Measurements from ENCODE around the gene ATL1.

Gene ATL1

DNA sequence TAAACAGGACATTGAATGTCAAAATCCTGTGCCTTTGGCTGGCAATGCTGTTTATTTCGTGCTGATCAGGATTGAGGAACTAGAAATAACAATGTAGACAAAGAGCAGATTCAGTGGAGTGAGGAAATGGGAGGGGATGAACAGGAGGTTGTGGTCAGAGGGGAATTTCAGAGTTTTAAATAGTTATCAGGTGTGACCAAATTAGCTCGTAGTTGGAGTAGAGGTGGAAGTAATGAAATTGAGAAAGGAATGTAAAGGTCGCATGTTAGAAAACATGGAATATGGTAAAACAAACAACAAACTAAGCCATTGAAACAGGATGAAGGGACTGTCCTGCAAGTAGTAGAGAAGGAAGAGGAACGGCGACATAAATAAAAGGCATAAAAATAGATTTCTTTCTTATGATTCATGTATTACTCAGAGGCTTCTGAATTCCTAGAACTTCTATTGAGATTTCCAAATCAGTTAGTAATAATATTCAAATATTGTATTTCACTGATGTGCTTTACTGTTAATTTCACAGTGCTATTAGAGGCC is 117.7 kb downstream of the ATL1 start:
- Histone ChIP-seq H3K79me2 (ENCODE audit: insufficient read depth, low read length) (no peaks in the 10 kb centered on the region), H3K9ac (ENCODE audit: low read depth, low read length) (no peak overlapping the region), H3K27me3 (ENCODE audit: insufficient read depth, low read length, poor library complexity) (no peaks in the 10 kb centered on the region), H3K4me2 (ENCODE audit: insufficient read depth, low read length) (no peak overlapping the region), H2AFZ (ENCODE audit: low read depth, low read length) (no peak overlapping the region), H3K4me3 (ENCODE audit: low read depth in 1 of 2, low read length in 2 of 2) (no peak overlapping the region), H3K9me3 (ENCODE audit: insufficient read depth, low read length, severe bottlenecking) (no peaks in the 10 kb centered on the region), H3K4me1 (ENCODE audit: insufficient read depth, low read length) (no peaks in the 10 kb centered on the region), H3K27ac (ENCODE audit: low read length) (no peak overlapping the region), H4K20me1 (ENCODE audit: insufficient read depth, low read length) (no peaks in the 10 kb centered on the region), H3K36me3 (ENCODE audit: insufficient read depth, low read length) (no peaks in the 10 kb centered on the region)
- DNase-seq (no peak), ATAC-seq (ENCODE audit: insufficient read depth, low read depth) (no peak)
- TF ChIP-seq EZH2 (IDR thresholded peaks at IDR 0.05; ENCODE audit: borderline replicate concordance, low read depth, low read length, severe bottlenecking), result no peak
- TF ChIP-seq, protein P1, sequence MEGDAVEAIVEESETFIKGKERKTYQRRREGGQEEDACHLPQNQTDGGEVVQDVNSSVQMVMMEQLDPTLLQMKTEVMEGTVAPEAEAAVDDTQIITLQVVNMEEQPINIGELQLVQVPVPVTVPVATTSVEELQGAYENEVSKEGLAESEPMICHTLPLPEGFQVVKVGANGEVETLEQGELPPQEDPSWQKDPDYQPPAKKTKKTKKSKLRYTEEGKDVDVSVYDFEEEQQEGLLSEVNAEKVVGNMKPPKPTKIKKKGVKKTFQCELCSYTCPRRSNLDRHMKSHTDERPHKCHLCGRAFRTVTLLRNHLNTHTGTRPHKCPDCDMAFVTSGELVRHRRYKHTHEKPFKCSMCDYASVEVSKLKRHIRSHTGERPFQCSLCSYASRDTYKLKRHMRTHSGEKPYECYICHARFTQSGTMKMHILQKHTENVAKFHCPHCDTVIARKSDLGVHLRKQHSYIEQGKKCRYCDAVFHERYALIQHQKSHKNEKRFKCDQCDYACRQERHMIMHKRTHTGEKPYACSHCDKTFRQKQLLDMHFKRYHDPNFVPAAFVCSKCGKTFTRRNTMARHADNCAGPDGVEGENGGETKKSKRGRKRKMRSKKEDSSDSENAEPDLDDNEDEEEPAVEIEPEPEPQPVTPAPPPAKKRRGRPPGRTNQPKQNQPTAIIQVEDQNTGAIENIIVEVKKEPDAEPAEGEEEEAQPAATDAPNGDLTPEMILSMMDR (IDR thresholded peaks at IDR 0.05; ENCODE audit: borderline replicate concordance, extremely low read depth, low read length, poor library complexity, severe bottlenecking), result no peak

DNA sequence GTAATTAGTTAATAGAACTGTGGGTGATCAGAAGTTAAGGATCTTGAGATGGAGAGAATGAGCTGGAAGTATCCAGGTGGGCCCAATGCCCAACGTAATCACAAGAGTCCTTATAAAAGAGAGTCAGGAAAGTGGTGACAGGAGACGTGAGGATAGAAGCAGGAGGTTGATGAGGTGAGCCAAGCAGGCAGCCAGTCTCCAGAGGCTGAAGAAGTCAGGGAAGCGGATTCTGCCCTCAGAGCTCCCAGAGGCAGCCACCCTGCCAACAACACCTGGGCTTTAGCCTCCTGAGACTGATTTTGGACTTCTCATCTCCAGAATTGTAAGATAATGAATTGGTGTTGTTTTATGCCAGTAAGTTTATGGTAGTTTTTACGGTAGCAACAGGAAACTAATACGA is 118.2 kb downstream of the ATL1 start:
- H3K27ac ChIP-seq (ENCODE audit: low read length), result no peak overlapping the region
- no peak overlapping the region for H3K4me2 ChIP-seq (ENCODE audit: insufficient read depth, low read length)
- H2AFZ ChIP-seq (ENCODE audit: low read depth, low read length), result peak overlapping the region; percentile 34; the same call in 1 of the 2 replicates
- DNase-seq (no peak), ATAC-seq (ENCODE audit: insufficient read depth, low read depth) (no peak)
- no peaks in the 10 kb centered on the region for H3K79me2 ChIP-seq (ENCODE audit: insufficient read depth, low read length)
- no peaks in the 10 kb centered on the region for H3K4me1 ChIP-seq (ENCODE audit: insufficient read depth, low read length)
- H3K36me3 ChIP-seq (ENCODE audit: insufficient read depth, low read length), result no peaks in the 10 kb centered on the region
- no peak overlapping the region for H3K4me3 ChIP-seq (ENCODE audit: low read depth in 1 of 2, low read length in 2 of 2)
- no peak overlapping the region for H3K9ac ChIP-seq (ENCODE audit: low read depth, low read length)
- no peaks in the 10 kb centered on the region for H3K9me3 ChIP-seq (ENCODE audit: insufficient read depth, low read length, severe bottlenecking)
- no peaks in the 10 kb centered on the region for H4K20me1 ChIP-seq (ENCODE audit: insufficient read depth, low read length)
- H3K27me3 ChIP-seq (ENCODE audit: insufficient read depth, low read length, poor library complexity), result no peaks in the 10 kb centered on the region
- TF ChIP-seq EZH2 (IDR thresholded peaks at IDR 0.05; ENCODE audit: borderline replicate concordance, low read depth, low read length, severe bottlenecking), result no peak
- TF ChIP-seq, protein P1 (IDR thresholded peaks at IDR 0.05; ENCODE audit: borderline replicate concordance, extremely low read depth, low read length, poor library complexity, severe bottlenecking), result no peak

DNA sequence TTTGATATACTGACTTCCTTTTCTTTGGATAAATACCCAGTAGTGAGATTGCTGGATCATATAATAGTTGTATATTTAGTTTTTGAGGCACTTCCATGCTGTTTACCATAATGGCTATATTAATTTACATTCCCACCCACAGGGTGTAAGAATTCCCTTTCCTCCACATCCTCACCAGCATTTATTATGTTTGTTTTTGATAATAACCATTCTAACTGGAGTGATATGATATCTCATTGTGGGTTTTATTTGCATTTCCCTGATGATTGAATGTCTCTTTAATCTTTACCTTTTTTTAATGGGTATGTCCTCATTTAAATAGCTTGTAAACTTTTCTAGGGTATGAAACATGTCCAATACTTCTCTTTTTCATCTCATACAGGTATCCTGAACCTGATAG is 119.7 kb downstream of the ATL1 start:
- H4K20me1 ChIP-seq (ENCODE audit: insufficient read depth, low read length), result no peaks in the 10 kb centered on the region
- H3K9me3 ChIP-seq (ENCODE audit: insufficient read depth, low read length, severe bottlenecking), result no peaks in the 10 kb centered on the region
- H3K79me2 ChIP-seq (ENCODE audit: insufficient read depth, low read length), result no peaks in the 10 kb centered on the region
- no peak overlapping the region for H3K27ac ChIP-seq (ENCODE audit: low read length)
- H2AFZ ChIP-seq (ENCODE audit: low read depth, low read length), result no peak overlapping the region
- H3K27me3 ChIP-seq (ENCODE audit: insufficient read depth, low read length, poor library complexity), result no peaks in the 10 kb centered on the region
- no peaks in the 10 kb centered on the region for H3K36me3 ChIP-seq (ENCODE audit: insufficient read depth, low read length)
- no peak overlapping the region for H3K4me2 ChIP-seq (ENCODE audit: insufficient read depth, low read length)
- TF ChIP-seq EZH2 (IDR thresholded peaks at IDR 0.05; ENCODE audit: borderline replicate concordance, low read depth, low read length, severe bottlenecking), result no peak
- TF ChIP-seq, protein P1 (IDR thresholded peaks at IDR 0.05; ENCODE audit: borderline replicate concordance, extremely low read depth, low read length, poor library complexity, severe bottlenecking), result no peak
- no peak for ATAC-seq (ENCODE audit: insufficient read depth, low read depth)
- no peak overlapping the region for H3K9ac ChIP-seq (ENCODE audit: low read depth, low read length)
- no peaks in the 10 kb centered on the region for H3K4me1 ChIP-seq (ENCODE audit: insufficient read depth, low read length)
- no peak for DNase-seq
- H3K4me3 ChIP-seq (ENCODE audit: low read depth in 1 of 2, low read length in 2 of 2), result no peak overlapping the region
